DOHH2 (cell line): ENCODE data around the gene LILRB3.
"Not testable (repeated sequence)": the region's sequence is repeated elsewhere in the genome, so short reads cannot be mapped to it uniquely, and the experiment has no call there.

Experiments
- CTCF ChIP-seq: fragments of 200-600 bp; sonication (generic); IDR thresholded peaks from one replicate; pipeline ENCODE4 v1.5.1; 2014; ENCODE audit warnings: antibody characterized with exemption, mild to moderate bottlenecking, low read depth, low read length; ENCODE audit not compliant: poor library complexity, severe bottlenecking
- EZH2phosphoT487 ChIP-seq: fragments of 200-600 bp; sonication (generic); IDR thresholded peaks from 2 replicates; pipeline ENCODE4 v1.6.1; 2017; ENCODE audit warnings: borderline replicate concordance, mild to moderate bottlenecking, antibody characterized with exemption, low read length, moderate library complexity, mixed read lengths

GRCh38 chr19:54194463-54194862 lies 28.3 kb downstream of the LILRB3 start:
- TF ChIP-seq CTCF, EZH2phosphoT487: not testable (repeated sequence)
